GM12878 (cell line): ENCODE measurements around the gene JMJD7. TPM values are rescaled to one million over a fixed set of nuclear protein-coding genes. Genes with fewer than 3 reads are reported as not detected.

ENCODE experiments used
- ATAC-seq: fragments of 200-7000 bp; cut with Tn5 transposase; 3 replicates; pipeline ENCODE4 v1.9.1; 2020; ENCODE audit warnings: mild to moderate bottlenecking, moderate library complexity
- BruUV-seq: library from RNA; stranded (reverse); fragments of 400-500 nt; replicated peaks from 2 replicates; lab custom pipeline; 2021; lab: Mats Ljungman, UMichigan
- CTCF ChIA-PET: fragments of 300-600 bp; sonication (Branson Sonifier 250); formaldehyde crosslinking; extraction: SDS; loops from one replicate; lab custom pipeline; 2021; ENCODE audit warnings: inconsistent platforms; lab: Yijun Ruan, JAX
- POLR2A ChIA-PET: fragments of 350-600 bp; formaldehyde crosslinking; extraction: SDS; loops from one replicate; lab custom pipeline; 2021; ENCODE audit warnings: inconsistent platforms; lab: Charles Lee
- RAD21 ChIA-PET: fragments of 300-600 bp; sonication (Branson Sonifier 250); formaldehyde crosslinking; loops from one replicate; lab custom pipeline; 2023; ENCODE audit warnings: antibody characterized with exemption; ENCODE audit not compliant: unreplicated experiment; lab: Charles Lee
- SMC1A ChIA-PET: fragments of 300-600 bp; sonication (Branson Sonifier 250); formaldehyde crosslinking; loops from one replicate; lab custom pipeline; 2023; ENCODE audit not compliant: unreplicated experiment, uncharacterized antibody; lab: Charles Lee
- DNase-seq: peaks from one replicate; pipeline ENCODE4 v3.0.0-alpha.2; 2011; ENCODE audit warnings: low read depth, low spot score
- FAIRE-seq: peaks from 3 replicates; lab custom pipeline; 2011; peaks lifted over from hg19 to GRCh38; lab: Jason Lieb, UNC
- H2AFZ ChIP-seq: 2 replicates; pipeline ENCODE4 v1.6.0; 2011; ENCODE audit warnings: low read depth, low read length, control low read depth; ENCODE audit not compliant: control insufficient read depth
- H3K27ac ChIP-seq: 2 replicates; pipeline ENCODE4 v1.5.1; 2011; ENCODE audit warnings: control low read depth; ENCODE audit not compliant: control insufficient read depth, insufficient read depth
- H3K27me3 ChIP-seq, 2 experiments: replicated peaks in 1 of 2; 2 replicates each; pipeline versions ENCODE4 v1.6.0 to v1.6.1; 2011; ENCODE audit warnings: low read length in 1 of 2; ENCODE audit not compliant: control insufficient read depth in 2 of 2, insufficient read depth in 2 of 2
- H3K36me3 ChIP-seq, 2 experiments: 2 replicates each; pipeline ENCODE4 v1.5.1; 2011; ENCODE audit warnings: low read length in 1 of 2; ENCODE audit not compliant: control insufficient read depth in 2 of 2, insufficient read depth in 2 of 2
- H3K4me1 ChIP-seq: 2 replicates; pipeline ENCODE4 v1.6.1; 2011; ENCODE audit warnings: mild to moderate bottlenecking, low read length, moderate library complexity, mixed read lengths; ENCODE audit not compliant: control insufficient read depth, insufficient read depth
- H3K4me2 ChIP-seq: 2 replicates; pipeline ENCODE4 v1.6.0; 2011; ENCODE audit warnings: control low read depth; ENCODE audit not compliant: control insufficient read depth, insufficient read depth
- H3K4me3 ChIP-seq: fragments of 200-600 bp; sonication (generic); 2 replicates; pipeline ENCODE4 v1.5.1; 2016
- H3K79me2 ChIP-seq: 2 replicates; pipeline ENCODE4 v1.6.0; 2011; ENCODE audit warnings: low read length; ENCODE audit not compliant: control insufficient read depth, insufficient read depth
- H3K9ac ChIP-seq: 2 replicates; pipeline ENCODE4 v1.8.0; 2011; ENCODE audit warnings: low read length, control low read depth, mixed read lengths; ENCODE audit not compliant: control insufficient read depth, insufficient read depth
- H3K9me3 ChIP-seq: replicated peaks from 3 replicates; pipeline ENCODE4 v1.5.1; 2011; ENCODE audit warnings: mild to moderate bottlenecking, low read length; ENCODE audit not compliant: control insufficient read depth, insufficient read depth
- H4K20me1 ChIP-seq: 2 replicates; pipeline ENCODE4 v1.6.0; 2011; ENCODE audit not compliant: control insufficient read depth, insufficient read depth
- BMI1 ChIP-seq: fragments of 450-650 bp; IDR thresholded peaks from 2 replicates; pipeline ENCODE4 v1.6.1; 2016; ENCODE audit warnings: mild to moderate bottlenecking, moderate library complexity, borderline replicate concordance
- GATAD2B ChIP-seq: fragments of 450-650 bp; conservative IDR thresholded peaks from 2 replicates; pipeline ENCODE4 v1.6.1; 2017; ENCODE audit warnings: low read depth, mild to moderate bottlenecking, moderate library complexity
- POLR2AphosphoS2 ChIP-seq: IDR thresholded peaks from 2 replicates; pipeline ENCODE4 v1.6.1; 2011; ENCODE audit warnings: low read depth, mild to moderate bottlenecking, low read length, improper control_type of control experiment, moderate library complexity
- RBBP5 ChIP-seq: fragments of 200-600 bp; sonication (generic); conservative IDR thresholded peaks from 2 replicates; pipeline ENCODE4 v1.6.1; 2016
- SUZ12 ChIP-seq: fragments of 200-600 bp; sonication (generic); IDR thresholded peaks from one replicate; pipeline ENCODE4 v1.6.1; 2018; ENCODE audit warnings: antibody characterized with exemption, mild to moderate bottlenecking; ENCODE audit not compliant: unreplicated experiment
- in situ Hi-C: fragments of 300-500 bp; cut with MboI; formaldehyde crosslinking; loops from 9 replicates; pipeline ENCODE4 v1.14.3; 2018; ENCODE audit warnings: mixed read lengths
- intact Hi-C: fragments of 100-400 bp; cut with micrococcal nuclease; formaldehyde crosslinking; loops from one replicate; pipeline ENCODE4 v1.14.2; 2022; ENCODE audit not compliant: unreplicated experiment
- polyA plus RNA-seq, 11 experiments: library from polyadenylated mRNA; depleted of rRNA in 4 of 11; unstranded in 6 of 11; stranded (reverse) in 5 of 11; fragments of >200 nt; fragmentation: Nextera tagmentation in 4 of 11; fragmentation: Illumina TruSeq in 1 of 11; extraction: Ambion mirVana in 4 of 11; extraction: Trizol in 1 of 11; gene quantifications; 1 replicate in 1 of 11; 2 replicates in 10 of 11; pipeline versions ENCODE4 v1.2.1 to v1.2.3, GENCODE V29; 2011 to 2016; ENCODE audit warnings: inconsistent platforms in 2 of 11, missing spikeins in 2 of 11, low read depth in 1 of 11
- total RNA-seq, 4 experiments: library from RNA; depleted of rRNA in 3 of 4; stranded (reverse); fragments of >200 nt in 3 of 4; fragmentation: Illumina TruSeq in 1 of 4; extraction: Trizol in 1 of 4; gene quantifications; 2 replicates each; pipeline versions ENCODE4 v1.2.1 to v1.2.3, GENCODE V29; 2013 to 2021
- TF ChIP-seq, protein P1 (sequence below): IDR thresholded peaks from 2 replicates; pipeline ENCODE4 v1.6.1; 2011; ENCODE audit warnings: low read depth, mild to moderate bottlenecking, low read length, moderate library complexity, borderline replicate concordance; ENCODE audit errors: extremely low read depth
- TF ChIP-seq, protein P2 (sequence below): fragments of 450-650 bp; IDR thresholded peaks from 2 replicates; pipeline ENCODE4 v1.6.1; 2018; ENCODE audit warnings: borderline replicate concordance, mild to moderate bottlenecking; ENCODE audit not compliant: partially characterized antibody
- TF ChIP-seq, protein P3 (sequence below): fragments of 450-650 bp; IDR thresholded peaks from 2 replicates; pipeline ENCODE4 v1.6.1; 2014; ENCODE audit warnings: mild to moderate bottlenecking

JMJD7 gene
- total and polyA plus RNA-seq, 10 of the 15 experiments (the other 5 are each of a cell fraction or from before 2014, with no cell fraction given) = 0.79 to 12.2 (median 6.5) TPM

DNA sequence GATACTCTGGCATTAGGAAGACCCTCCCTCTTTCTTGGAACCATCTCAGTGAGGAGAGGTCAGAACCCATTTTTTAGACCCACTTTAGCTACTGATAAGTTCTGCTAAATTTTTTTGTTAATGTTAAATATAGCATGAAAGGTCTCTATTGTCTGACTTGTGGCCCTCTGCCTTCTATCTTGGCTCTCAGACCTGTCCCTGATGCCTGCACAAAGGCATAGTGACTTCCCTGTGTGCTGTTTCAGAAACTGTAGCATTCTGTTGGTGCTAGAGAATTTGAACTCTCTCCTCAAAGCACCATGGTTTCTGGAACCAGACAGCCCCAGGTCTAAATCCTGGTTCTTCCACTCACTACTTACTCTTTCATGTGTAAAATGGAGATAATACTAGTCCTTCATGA lies 38.2 kb upstream of the JMJD7 start:
- no peak for ATAC-seq
- ChIA-PET SMC1A (interaction anchor here (1.3 to 12.8 kb wide), 5 partner anchors 10 to 180 kb away, joined by 3 to 189 read pairs (median 5); partner anchors contain the start of gene MAPKBP1), CTCF (interaction anchor here (0.9 to 12.6 kb wide), 3 partner anchors 9 to 21 kb away, joined by 3 to 179 read pairs (median 6); partner anchors contain the start of gene MAPKBP1), POLR2A (interaction anchor here (1.6 to 12.8 kb wide), 3 partner anchors 8 to 12 kb away, joined by 6 to 170 read pairs (median 11); partner anchors contain the start of gene MAPKBP1)
- intact Hi-C loops (loop anchor here (2.0 kb wide), 1 partner anchor 15 kb away; the partner anchor contains the start of gene MAPKBP1), in situ Hi-C loops (no loop called here)
- no peak for FAIRE-seq
- DNase-seq = no peak
- no peak overlapping the region for H2AFZ ChIP-seq
- H3K4me3 ChIP-seq = no peak overlapping the region
- TF ChIP-seq, protein P1, sequence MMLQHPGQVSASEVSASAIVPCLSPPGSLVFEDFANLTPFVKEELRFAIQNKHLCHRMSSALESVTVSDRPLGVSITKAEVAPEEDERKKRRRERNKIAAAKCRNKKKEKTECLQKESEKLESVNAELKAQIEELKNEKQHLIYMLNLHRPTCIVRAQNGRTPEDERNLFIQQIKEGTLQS = no peak
- TF ChIP-seq BMI1 (no peak), RBBP5 (no peak), POLR2AphosphoS2 (no peak), SUZ12 (no peak), GATAD2B (no peak)
- TF ChIP-seq, protein P2, sequence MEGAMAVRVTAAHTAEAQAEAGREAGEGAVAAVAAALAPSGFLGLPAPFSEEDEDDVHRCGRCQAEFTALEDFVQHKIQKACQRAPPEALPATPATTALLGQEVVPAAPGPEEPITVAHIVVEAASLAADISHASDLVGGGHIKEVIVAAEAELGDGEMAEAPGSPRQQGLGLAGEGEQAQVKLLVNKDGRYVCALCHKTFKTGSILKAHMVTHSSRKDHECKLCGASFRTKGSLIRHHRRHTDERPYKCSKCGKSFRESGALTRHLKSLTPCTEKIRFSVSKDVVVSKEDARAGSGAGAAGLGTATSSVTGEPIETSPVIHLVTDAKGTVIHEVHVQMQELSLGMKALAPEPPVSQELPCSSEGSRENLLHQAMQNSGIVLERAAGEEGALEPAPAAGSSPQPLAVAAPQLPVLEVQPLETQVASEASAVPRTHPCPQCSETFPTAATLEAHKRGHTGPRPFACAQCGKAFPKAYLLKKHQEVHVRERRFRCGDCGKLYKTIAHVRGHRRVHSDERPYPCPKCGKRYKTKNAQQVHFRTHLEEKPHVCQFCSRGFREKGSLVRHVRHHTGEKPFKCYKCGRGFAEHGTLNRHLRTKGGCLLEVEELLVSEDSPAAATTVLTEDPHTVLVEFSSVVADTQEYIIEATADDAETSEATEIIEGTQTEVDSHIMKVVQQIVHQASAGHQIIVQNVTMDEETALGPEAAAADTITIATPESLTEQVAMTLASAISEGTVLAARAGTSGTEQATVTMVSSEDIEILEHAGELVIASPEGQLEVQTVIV = no peak
- TF ChIP-seq, protein P3, sequence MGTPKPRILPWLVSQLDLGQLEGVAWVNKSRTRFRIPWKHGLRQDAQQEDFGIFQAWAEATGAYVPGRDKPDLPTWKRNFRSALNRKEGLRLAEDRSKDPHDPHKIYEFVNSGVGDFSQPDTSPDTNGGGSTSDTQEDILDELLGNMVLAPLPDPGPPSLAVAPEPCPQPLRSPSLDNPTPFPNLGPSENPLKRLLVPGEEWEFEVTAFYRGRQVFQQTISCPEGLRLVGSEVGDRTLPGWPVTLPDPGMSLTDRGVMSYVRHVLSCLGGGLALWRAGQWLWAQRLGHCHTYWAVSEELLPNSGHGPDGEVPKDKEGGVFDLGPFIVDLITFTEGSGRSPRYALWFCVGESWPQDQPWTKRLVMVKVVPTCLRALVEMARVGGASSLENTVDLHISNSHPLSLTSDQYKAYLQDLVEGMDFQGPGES = no peak
- TF ChIP-seq, all 136 proteins: peak for 0
- Histone ChIP-seq H3K9ac (no peak overlapping the region), H3K9me3 (no peaks in the 10 kb centered on the region), H3K4me1 (peaks cover 29% of the 10 kb centered on the region), H3K36me3 (no peaks in the 10 kb centered on the region; a peak in 1 of 4 replicates), H3K27me3 (no peaks in the 10 kb centered on the region), H3K27ac (no peak overlapping the region), H4K20me1 (no peaks in the 10 kb centered on the region), H3K4me2 (no peak overlapping the region; the same call in 1 of the 2 replicates), H3K79me2 (peaks cover 23% of the 10 kb centered on the region)
- no TSS peak for BruUV-seq
- RAD21 ChIA-PET = interaction anchor here (0.7 to 12.8 kb wide), 2 partner anchors 13 to 178 kb away, joined by 3 to 169 read pairs; partner anchors contain the start of gene MAPKBP1
